HEK293T (cell line): ENCODE measurements around the gene TIMM29.

Experiments
- ARNT ChIP-seq: fragments of 450-650 bp; IDR thresholded peaks from 2 replicates; pipeline ENCODE4 v1.6.1; 2017; ENCODE audit warnings: mild to moderate bottlenecking
- FOXM1 ChIP-seq: fragments of 450-650 bp; IDR thresholded peaks from 2 replicates; pipeline ENCODE4 v1.6.1; 2017; ENCODE audit warnings: mild to moderate bottlenecking, borderline replicate concordance
- HDGF ChIP-seq: fragments of 450-650 bp; IDR thresholded peaks from 2 replicates; pipeline ENCODE4 v1.6.1; 2017; ENCODE audit warnings: antibody characterized with exemption, borderline replicate concordance
- LEF1 ChIP-seq: fragments of 450-650 bp; IDR thresholded peaks from 2 replicates; pipeline ENCODE4 v1.6.1; 2017; ENCODE audit warnings: mild to moderate bottlenecking, borderline replicate concordance
- NFRKB ChIP-seq: fragments of 450-650 bp; IDR thresholded peaks from 2 replicates; pipeline ENCODE4 v1.6.1; 2016; ENCODE audit warnings: mild to moderate bottlenecking, moderate library complexity
- TARDBP ChIP-seq: fragments of 450-650 bp; IDR thresholded peaks from 2 replicates; pipeline ENCODE4 v1.6.1; 2016

GRCh38 chr19:10915130-10916091, 13.2 kb upstream of the TIMM29 start:
- TF ChIP-seq NFRKB (no peak), FOXM1 (no peak), LEF1 (no peak), TARDBP (no peak), HDGF (no peak), ARNT (no peak)
